ENCODE data around the gene PPP1CA.

Gene PPP1CA

DNA sequence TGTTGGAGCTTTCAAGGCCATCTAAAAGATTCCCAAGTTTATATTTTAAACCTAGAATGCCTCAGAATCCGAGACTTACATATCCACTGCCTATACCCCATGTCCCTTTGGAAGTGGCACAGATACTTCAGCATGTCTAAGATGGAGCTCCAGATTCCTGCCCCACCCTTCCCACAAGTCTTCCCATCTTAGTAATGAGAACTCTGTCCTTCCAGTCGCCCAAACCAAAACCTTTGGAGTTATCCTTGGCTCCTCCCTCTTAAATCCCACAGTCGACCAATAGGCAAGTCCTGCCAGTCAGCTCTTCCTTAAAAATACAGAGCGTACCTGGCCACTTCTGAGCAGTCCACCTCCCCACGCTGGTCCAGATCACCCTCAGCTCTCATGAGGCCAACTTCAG lies 52.6 kb downstream of the PPP1CA start:
- DNase-seq = no peak

Measured in eye (tissue), 1 donor.